Skeletal muscle satellite cell (primary cell): ENCODE data around the gene EFCAB12. TPM values are rescaled to one million over a fixed set of nuclear protein-coding genes. Genes with fewer than 3 reads are reported as not detected.

Experiments used
- H3K27me3 ChIP-seq: 2 replicates; pipeline ENCODE4 v1.7.0; 2013; ENCODE audit warnings: low read length; ENCODE audit not compliant: control insufficient read depth, insufficient read depth
- H3K36me3 ChIP-seq: 2 replicates; pipeline ENCODE4 v1.7.0; 2013; ENCODE audit warnings: mild to moderate bottlenecking, control low read depth, low read length; ENCODE audit not compliant: insufficient read depth
- H3K4me1 ChIP-seq: 2 replicates; pipeline ENCODE4 v1.7.0; 2013; ENCODE audit warnings: low read length; ENCODE audit not compliant: control insufficient read depth, insufficient read depth
- H3K4me2 ChIP-seq: 2 replicates; pipeline ENCODE4 v1.7.0; 2013; ENCODE audit warnings: mild to moderate bottlenecking, low read length
- H3K4me3 ChIP-seq: 2 replicates; pipeline ENCODE4 v1.7.0; 2013; ENCODE audit warnings: low read length
- H3K9ac ChIP-seq: 2 replicates; pipeline ENCODE4 v1.7.0; 2013; ENCODE audit warnings: mild to moderate bottlenecking, low read depth, low read length, moderate library complexity
- H3K9me3 ChIP-seq: replicated peaks from 2 replicates; pipeline ENCODE4 v1.7.0; 2013; ENCODE audit warnings: mild to moderate bottlenecking, control low read depth, low read length
- total RNA-seq: library from RNA; depleted of rRNA; stranded (reverse); fragments of >200 nt; gene quantifications from 2 replicates; pipeline ENCODE4 v1.2.3, GENCODE V29; 2012; rRNA removed

The EFCAB12 gene
- not detected in 2 replicates for total RNA-seq

DNA sequence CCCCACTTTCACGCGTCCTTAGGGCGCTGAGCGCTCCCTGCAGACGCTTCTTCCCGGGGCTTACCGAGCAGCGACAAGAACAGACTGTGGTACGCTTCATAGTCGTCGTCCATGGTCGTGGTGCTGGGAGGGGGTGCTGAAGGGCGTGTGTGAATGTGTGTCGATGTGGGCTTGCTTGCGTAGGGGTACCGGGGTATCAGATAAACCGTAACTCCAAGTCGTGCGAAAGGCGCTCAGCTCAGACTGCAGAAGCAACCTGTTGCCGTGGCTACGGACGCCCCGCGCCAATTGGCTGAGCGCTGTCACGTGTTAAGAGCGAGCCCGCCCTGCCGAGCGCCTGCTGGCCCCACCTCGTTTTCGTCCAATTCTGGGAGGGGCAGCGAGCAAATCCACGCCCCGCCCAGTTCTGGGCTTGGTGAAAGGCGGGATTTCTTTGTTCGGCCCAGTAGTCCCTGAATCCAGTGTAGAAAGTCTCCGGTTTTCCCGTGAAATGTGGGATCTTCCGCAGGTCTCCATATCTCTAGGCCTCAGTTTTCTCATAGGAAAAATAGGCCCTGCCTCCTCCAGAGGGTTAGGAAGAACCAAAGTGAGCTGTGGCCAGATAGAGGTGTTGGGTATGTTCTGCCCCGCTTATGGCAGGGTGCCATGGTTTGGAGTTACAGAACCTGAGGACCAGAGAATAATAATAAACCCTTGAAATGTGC lies at the start of gene EFCAB12:
TSS of gene EFCAB12 (minus strand) at position 261 of the 704 bp plus-strand sequence. CDS start at position 113, 148 bp downstream.
- peaks cover 23% of the 10 kb centered on the region for H3K36me3 ChIP-seq
- peak within 1 kb of the TSS; percentile 69 for H3K4me3 ChIP-seq
- H3K9ac ChIP-seq = peak within 1 kb of the TSS; percentile 48
- H3K4me2 ChIP-seq = peak within 1 kb of the TSS; percentile 90
- H3K9me3 ChIP-seq = no peaks in the 10 kb centered on the region
- H3K27me3 ChIP-seq = peaks cover 6% of the 10 kb centered on the region
- peaks cover 12% of the 10 kb centered on the region for H3K4me1 ChIP-seq

DNA sequence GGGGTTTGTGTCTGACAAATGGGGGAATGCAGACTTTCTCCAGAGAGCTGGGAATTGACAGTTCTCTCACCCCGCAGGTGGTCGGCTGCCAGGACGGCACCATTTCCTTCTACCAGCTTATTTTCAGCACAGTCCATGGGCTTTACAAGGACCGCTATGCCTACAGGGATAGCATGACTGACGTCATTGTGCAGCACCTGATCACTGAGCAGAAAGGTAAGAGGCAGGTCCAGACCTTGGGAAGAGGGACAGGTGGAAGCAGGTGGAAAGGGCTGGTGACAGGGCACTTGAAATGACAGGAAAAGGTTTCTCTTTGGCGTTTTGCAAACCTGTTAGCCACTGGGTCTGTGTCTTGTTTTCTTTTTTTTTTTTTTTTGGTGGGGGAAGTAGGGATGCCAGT lies 48.1 kb upstream of the EFCAB12 start:
- no peak overlapping the region for H3K4me2 ChIP-seq
- H3K27me3 ChIP-seq = no peaks in the 10 kb centered on the region
- H3K4me3 ChIP-seq = no peak overlapping the region
- H3K4me1 ChIP-seq = peaks cover under 1% of the 10 kb centered on the region
- peaks cover 15% of the 10 kb centered on the region for H3K36me3 ChIP-seq
- H3K9me3 ChIP-seq = no peaks in the 10 kb centered on the region
- no peak overlapping the region for H3K9ac ChIP-seq

- no peak overlapping the region for H3K9ac ChIP-seq
- H3K36me3 ChIP-seq = peaks cover 18% of the 10 kb centered on the region
- no peaks in the 10 kb centered on the region for H3K27me3 ChIP-seq
- no peak overlapping the region for H3K4me3 ChIP-seq
- no peaks in the 10 kb centered on the region for H3K9me3 ChIP-seq
- H3K4me1 ChIP-seq = no peaks in the 10 kb centered on the region
- H3K4me2 ChIP-seq = no peak overlapping the region
Observed at GRCh38 chr3:129475863-129476262, 47.4 kb upstream of the EFCAB12 start.

GRCh38 chr3:129474984-129475804 lies 46.8 kb upstream of the EFCAB12 start:
- H3K9me3 ChIP-seq = no peaks in the 10 kb centered on the region
- H3K36me3 ChIP-seq = peaks cover 18% of the 10 kb centered on the region
- no peaks in the 10 kb centered on the region for H3K4me1 ChIP-seq
- H3K9ac ChIP-seq = no peak overlapping the region
- H3K4me2 ChIP-seq = no peak overlapping the region
- H3K27me3 ChIP-seq = no peaks in the 10 kb centered on the region
- H3K4me3 ChIP-seq = no peak overlapping the region

DNA sequence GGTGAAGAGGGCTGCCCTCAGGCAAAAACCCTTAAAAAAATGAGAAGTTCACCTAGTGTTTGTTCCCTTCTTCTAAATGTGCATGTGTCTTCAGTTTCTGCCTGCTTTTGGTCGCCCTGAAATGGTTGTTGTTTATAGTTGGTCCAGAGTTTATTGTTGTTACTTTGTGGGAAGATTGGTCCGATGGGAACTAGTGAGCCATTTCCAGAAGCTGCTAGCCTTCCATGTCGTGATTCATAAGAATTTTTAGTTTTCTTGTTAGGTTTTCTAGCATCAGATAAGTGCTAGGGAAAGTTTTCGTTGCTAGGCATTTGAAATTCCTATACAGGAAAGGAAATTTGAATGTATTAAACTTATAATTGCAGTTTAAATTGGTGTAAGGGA lies 45.3 kb upstream of the EFCAB12 start:
- Histone ChIP-seq H3K4me2 (no peak overlapping the region), H3K36me3 (peaks cover 17% of the 10 kb centered on the region), H3K9me3 (no peaks in the 10 kb centered on the region), H3K27me3 (no peaks in the 10 kb centered on the region), H3K9ac (no peak overlapping the region), H3K4me1 (no peaks in the 10 kb centered on the region), H3K4me3 (no peak overlapping the region)

GRCh38 chr3:129473067-129473768 lies 44.8 kb upstream of the EFCAB12 start:
- no peak overlapping the region for H3K9ac ChIP-seq
- peaks cover 15% of the 10 kb centered on the region for H3K36me3 ChIP-seq

DNA sequence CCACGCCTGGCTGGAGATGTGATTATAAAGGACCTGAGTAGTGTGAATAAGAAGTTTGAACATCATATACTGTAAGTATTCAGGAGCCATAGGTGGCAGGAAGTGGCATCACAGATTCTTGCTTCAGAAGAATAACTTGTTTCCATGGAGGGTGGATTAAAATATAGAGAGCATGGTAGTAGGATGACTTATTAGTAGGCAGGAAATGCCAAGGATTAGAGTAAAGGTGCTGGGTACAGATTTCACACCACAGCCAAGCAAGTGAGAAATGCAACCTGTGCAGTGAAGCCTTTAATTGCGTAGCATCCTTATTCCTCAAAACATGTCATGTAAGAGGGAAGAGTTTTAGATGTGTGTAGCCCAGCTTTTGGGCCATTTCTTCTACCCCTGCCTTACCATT lies 42.4 kb upstream of the EFCAB12 start:
- no peak overlapping the region for H3K4me3 ChIP-seq
- H3K4me2 ChIP-seq = no peak overlapping the region
- peaks cover 16% of the 10 kb centered on the region for H3K36me3 ChIP-seq
- H3K4me1 ChIP-seq = no peaks in the 10 kb centered on the region
- H3K9me3 ChIP-seq = no peaks in the 10 kb centered on the region
- H3K27me3 ChIP-seq = no peaks in the 10 kb centered on the region
- no peak overlapping the region for H3K9ac ChIP-seq

More at GRCh38 chr3:129473067-129473768, 44.8 kb upstream of the EFCAB12 start:
- no peaks in the 10 kb centered on the region for H3K4me1 ChIP-seq
- no peak overlapping the region for H3K4me3 ChIP-seq
- H3K4me2 ChIP-seq = no peak overlapping the region
- no peaks in the 10 kb centered on the region for H3K27me3 ChIP-seq
- H3K9me3 ChIP-seq = no peaks in the 10 kb centered on the region

DNA sequence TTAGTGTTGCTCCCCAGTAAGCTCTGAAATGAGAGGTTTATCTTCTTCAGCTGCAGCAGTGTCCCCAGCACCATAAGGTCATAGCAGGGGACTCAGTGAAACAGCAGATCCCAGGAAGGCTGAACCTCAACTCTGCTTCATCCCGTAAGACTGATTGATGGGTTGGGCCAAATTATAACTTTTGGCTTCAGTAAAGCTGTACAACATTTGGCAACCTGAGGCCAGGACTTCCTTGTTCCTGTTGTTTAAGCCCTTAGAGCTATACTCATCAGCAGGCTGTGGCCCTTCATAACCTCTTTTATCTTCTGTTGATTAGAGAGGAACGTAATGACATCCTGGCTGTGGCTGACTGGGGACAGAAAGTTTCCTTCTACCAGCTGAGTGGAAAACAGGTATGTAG lies 40.6 kb upstream of the EFCAB12 start:
- no peaks in the 10 kb centered on the region for H3K9me3 ChIP-seq
- no peak overlapping the region for H3K4me2 ChIP-seq
- H3K27me3 ChIP-seq = no peaks in the 10 kb centered on the region
- peaks cover 17% of the 10 kb centered on the region for H3K36me3 ChIP-seq
- H3K4me1 ChIP-seq = no peaks in the 10 kb centered on the region
- H3K9ac ChIP-seq = no peak overlapping the region
- H3K4me3 ChIP-seq = no peak overlapping the region

GRCh38 chr3:129467932-129468331 lies 39.5 kb upstream of the EFCAB12 start:
- H3K4me3 ChIP-seq = no peak overlapping the region
- no peaks in the 10 kb centered on the region for H3K4me1 ChIP-seq
- no peak overlapping the region for H3K9ac ChIP-seq

DNA sequence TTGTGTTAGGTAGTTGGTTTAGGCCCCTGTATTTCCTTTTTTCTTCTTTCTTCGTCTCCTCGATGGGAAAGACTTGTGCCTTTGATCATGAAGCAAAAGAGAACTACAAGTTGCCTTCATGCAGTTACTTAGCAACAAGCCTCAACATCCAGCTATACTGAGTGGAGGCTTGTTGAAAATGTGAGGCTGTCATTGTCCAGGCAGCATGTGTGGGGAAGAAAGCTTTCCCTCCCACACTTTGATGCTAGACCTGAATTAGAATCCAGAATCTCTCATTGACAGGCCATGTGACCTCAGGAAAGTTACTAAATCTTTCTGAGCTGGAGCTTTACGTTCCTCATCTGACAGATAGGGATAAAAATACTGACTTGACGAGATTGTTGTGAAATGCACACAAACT lies 35.3 kb upstream of the EFCAB12 start:
- Histone ChIP-seq H3K4me3 (no peak overlapping the region), H3K4me2 (no peak overlapping the region), H3K36me3 (peaks cover 19% of the 10 kb centered on the region), H3K27me3 (no peaks in the 10 kb centered on the region), H3K9me3 (no peaks in the 10 kb centered on the region), H3K4me1 (peaks cover 8% of the 10 kb centered on the region), H3K9ac (no peak overlapping the region)

More at GRCh38 chr3:129467932-129468331, 39.5 kb upstream of the EFCAB12 start:
- no peaks in the 10 kb centered on the region for H3K27me3 ChIP-seq
- H3K36me3 ChIP-seq = peaks cover 24% of the 10 kb centered on the region
- H3K4me2 ChIP-seq = no peak overlapping the region
- H3K9me3 ChIP-seq = no peaks in the 10 kb centered on the region

GRCh38 chr3:129463094-129463493 lies 34.7 kb upstream of the EFCAB12 start:
- Histone ChIP-seq H3K36me3 (peaks cover 24% of the 10 kb centered on the region), H3K4me2 (no peak overlapping the region), H3K27me3 (no peaks in the 10 kb centered on the region), H3K4me1 (peaks cover 8% of the 10 kb centered on the region), H3K4me3 (no peak overlapping the region), H3K9ac (no peak overlapping the region), H3K9me3 (no peaks in the 10 kb centered on the region)
